Stomach (tissue), 4 donors: Measurements from ENCODE around the gene TUBGCP2.

Source experiments
- POLR2A ChIP-seq, 4 donors: fragments of 450-650 bp; IDR thresholded peaks; one replicate each; pipeline ENCODE4 v1.6.1; 2016; ENCODE audit warnings: antibody characterized with exemption in 4 of 4, control low read depth in 2 of 4, mild to moderate bottlenecking in 1 of 4, moderate library complexity in 1 of 4
- TF ChIP-seq, protein P1 (sequence below), 7 experiments: fragments of 450-650 bp in 4 of 7; fragments of 200-600 bp in 3 of 7; sonication (generic) in 3 of 7; IDR thresholded peaks; one replicate each; pipeline ENCODE4 v1.5.1; 2016 to 2019; ENCODE audit warnings: antibody characterized with exemption in 7 of 7, control low read depth in 2 of 7, mild to moderate bottlenecking in 1 of 7

DNA sequence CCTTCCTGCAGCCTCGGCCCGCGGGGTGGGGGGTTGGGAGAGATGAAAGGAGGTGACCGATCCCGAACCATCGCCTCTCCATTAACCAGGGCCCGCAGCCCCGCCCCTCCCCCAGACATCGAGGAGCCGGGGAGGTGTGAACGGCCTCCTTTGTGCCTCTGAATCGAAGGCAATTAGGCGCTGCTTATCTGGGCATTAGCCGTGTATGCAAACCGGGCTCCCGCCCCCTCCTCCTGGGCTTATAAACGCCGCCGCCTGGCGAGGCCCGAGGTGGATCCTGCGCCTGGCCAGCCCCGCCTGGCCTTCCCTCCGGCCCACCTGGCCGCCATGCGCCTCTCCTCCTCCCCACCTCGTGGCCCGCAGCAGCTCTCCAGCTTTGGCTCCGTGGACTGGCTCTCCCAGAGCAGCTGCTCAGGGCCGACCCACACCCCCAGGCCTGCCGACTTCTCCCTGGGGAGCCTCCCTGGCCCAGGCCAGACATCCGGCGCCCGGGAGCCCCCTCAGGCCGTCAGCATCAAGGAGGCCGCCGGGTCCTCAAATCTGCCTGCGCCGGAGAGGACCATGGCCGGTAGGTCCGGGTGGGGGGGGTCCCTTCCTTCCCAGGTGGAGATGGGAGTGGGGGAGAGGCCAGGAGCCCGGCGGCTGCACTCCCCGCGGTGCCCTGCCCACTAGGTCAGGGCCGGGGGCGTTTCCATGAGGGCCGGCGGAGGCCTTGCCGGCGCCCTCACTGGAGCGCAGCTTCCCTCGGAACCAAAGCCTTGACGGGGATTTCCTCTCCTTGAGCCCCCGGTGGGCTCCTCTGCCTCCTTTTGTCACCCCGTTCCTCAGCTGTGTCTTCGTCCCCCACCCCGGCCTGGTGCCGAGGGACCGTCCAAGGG, 70.8 kb downstream of the TUBGCP2 start, which contains the start of gene VENTX:
- TF ChIP-seq, protein P1, sequence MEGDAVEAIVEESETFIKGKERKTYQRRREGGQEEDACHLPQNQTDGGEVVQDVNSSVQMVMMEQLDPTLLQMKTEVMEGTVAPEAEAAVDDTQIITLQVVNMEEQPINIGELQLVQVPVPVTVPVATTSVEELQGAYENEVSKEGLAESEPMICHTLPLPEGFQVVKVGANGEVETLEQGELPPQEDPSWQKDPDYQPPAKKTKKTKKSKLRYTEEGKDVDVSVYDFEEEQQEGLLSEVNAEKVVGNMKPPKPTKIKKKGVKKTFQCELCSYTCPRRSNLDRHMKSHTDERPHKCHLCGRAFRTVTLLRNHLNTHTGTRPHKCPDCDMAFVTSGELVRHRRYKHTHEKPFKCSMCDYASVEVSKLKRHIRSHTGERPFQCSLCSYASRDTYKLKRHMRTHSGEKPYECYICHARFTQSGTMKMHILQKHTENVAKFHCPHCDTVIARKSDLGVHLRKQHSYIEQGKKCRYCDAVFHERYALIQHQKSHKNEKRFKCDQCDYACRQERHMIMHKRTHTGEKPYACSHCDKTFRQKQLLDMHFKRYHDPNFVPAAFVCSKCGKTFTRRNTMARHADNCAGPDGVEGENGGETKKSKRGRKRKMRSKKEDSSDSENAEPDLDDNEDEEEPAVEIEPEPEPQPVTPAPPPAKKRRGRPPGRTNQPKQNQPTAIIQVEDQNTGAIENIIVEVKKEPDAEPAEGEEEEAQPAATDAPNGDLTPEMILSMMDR (IDR thresholded peaks at IDR 0.05): no peak
- TF ChIP-seq POLR2A (IDR thresholded peaks at IDR 0.05): no peak
